ENCODE measurements around the gene HPSE2. TPM values are rescaled to one million over a fixed set of nuclear protein-coding genes. Genes with fewer than 3 reads are reported as not detected.

HPSE2 gene
- total and polyA plus RNA-seq, 8 donors: 0.04 to 1.1 (median 0.05) TPM; not detected in 5

- H3K9me3 ChIP-seq: no peaks in the 10 kb centered on the region
- FAIRE-seq: no peak
- no peak for TF ChIP-seq CTCF (IDR thresholded peaks at IDR 0.05)
- no peaks in the 10 kb centered on the region for H3K4me1 ChIP-seq
- no peak overlapping the region for H3K4me3 ChIP-seq
- no peaks in the 10 kb centered on the region for H3K36me3 ChIP-seq
- no peak for ATAC-seq
- DNase-seq: no peak
- intact Hi-C loops (cut with DNase I): no loop called here
- H3K27me3 ChIP-seq: no peaks in the 10 kb centered on the region
- no peak overlapping the region for H3K27ac ChIP-seq
Measured at GRCh38 chr10:98569853-98570252, 665.8 kb downstream of the HPSE2 start.

- no peak for TF ChIP-seq CTCF (IDR thresholded peaks at IDR 0.05)
- no peaks in the 10 kb centered on the region for H3K9me3 ChIP-seq
- no peaks in the 10 kb centered on the region for H3K36me3 ChIP-seq
- DNase-seq (no peak), ATAC-seq (no peak), FAIRE-seq (no peak)
- intact Hi-C loops (cut with DNase I): no loop called here
- H3K4me1 ChIP-seq: no peaks in the 10 kb centered on the region
- no peak overlapping the region for H3K27ac ChIP-seq
- WGBS, 2 donors: 59 to 64% methylated on average over 2 of the region's 2 CpGs
- H3K27me3 ChIP-seq: no peaks in the 10 kb centered on the region
- no peak overlapping the region for H3K4me3 ChIP-seq
Measured at GRCh38 chr10:98568551-98568950, 667.1 kb downstream of the HPSE2 start.

GRCh38 chr10:98567391-98568133, 668.1 kb downstream of the HPSE2 start:
- intact Hi-C loops (cut with DNase I): no loop called here
- no peak overlapping the region for H3K4me3 ChIP-seq
- FAIRE-seq: no peak
- no peaks in the 10 kb centered on the region for H3K27me3 ChIP-seq
- ATAC-seq: no peak
- TF ChIP-seq CTCF (IDR thresholded peaks at IDR 0.05): no peak
- no peaks in the 10 kb centered on the region for H3K4me1 ChIP-seq
- H3K36me3 ChIP-seq: no peaks in the 10 kb centered on the region
- H3K9me3 ChIP-seq: no peaks in the 10 kb centered on the region
- 54 to 58% methylated on average over 4 of the region's 4 CpGs for WGBS, 2 donors
- no peak overlapping the region for H3K27ac ChIP-seq
- no peak for DNase-seq

- Histone ChIP-seq H3K27me3 (no peaks in the 10 kb centered on the region), H3K4me1 (no peaks in the 10 kb centered on the region), H3K4me3 (no peak overlapping the region), H3K36me3 (no peaks in the 10 kb centered on the region), H3K9me3 (no peaks in the 10 kb centered on the region), H3K27ac (no peak overlapping the region)
- FAIRE-seq: no peak
- ATAC-seq: no peak
- whole genome bisulfite sequencing, 2 donors: 45 to 51% methylated on average over 2 of the region's 2 CpGs
- no peak for DNase-seq
- intact Hi-C loops (cut with DNase I): no loop called here
- no peak for TF ChIP-seq CTCF (IDR thresholded peaks at IDR 0.05)
Measured at GRCh38 chr10:98563811-98564210, 671.8 kb downstream of the HPSE2 start.

GRCh38 chr10:98560565-98560964, 675.1 kb downstream of the HPSE2 start:
- no peak for TF ChIP-seq CTCF (IDR thresholded peaks at IDR 0.05)
- no peak overlapping the region for H3K27ac ChIP-seq
- H3K4me1 ChIP-seq: no peaks in the 10 kb centered on the region
- H3K9me3 ChIP-seq: no peaks in the 10 kb centered on the region
- WGBS, 2 donors: 70 to 84% methylated on average over 2 of the region's 2 CpGs
- H3K36me3 ChIP-seq: no peaks in the 10 kb centered on the region
- DNase-seq (no peak), FAIRE-seq (no peak), ATAC-seq (no peak)
- intact Hi-C loops (cut with DNase I): no loop called here
- no peaks in the 10 kb centered on the region for H3K27me3 ChIP-seq
- H3K4me3 ChIP-seq: no peak overlapping the region

Measured in pancreas (tissue), 10 donors.